Neural progenitor cell (in vitro differentiated cells): ENCODE results near the gene GALNS. TPM values are rescaled to one million over a fixed set of nuclear protein-coding genes. Genes with fewer than 3 reads are reported as not detected.

Experiments used
- DNase-seq: peaks from one replicate; pipeline ENCODE4 v3.0.0-alpha.2; 2016; ENCODE audit warnings: low spot score
- H2AFZ ChIP-seq: fragments of 200-600 bp; sonication (generic); replicated peaks from 2 replicates; pipeline ENCODE4 v1.6.1; 2016; ENCODE audit warnings: antibody characterized with exemption
- H3F3A ChIP-seq: fragments of 200-600 bp; sonication (generic); 2 replicates; pipeline ENCODE4 v1.6.1; 2016; ENCODE audit warnings: antibody characterized with exemption, low read depth
- H3K27ac ChIP-seq: fragments of 200-600 bp; sonication (generic); 2 replicates; pipeline ENCODE4 v1.5.1; 2016; ENCODE audit warnings: mild to moderate bottlenecking
- H3K27me3 ChIP-seq: fragments of 200-600 bp; sonication (generic); 2 replicates; pipeline ENCODE4 v1.6.1; 2016; ENCODE audit warnings: mild to moderate bottlenecking, moderate library complexity
- H3K36me3 ChIP-seq: fragments of 200-600 bp; sonication (generic); 2 replicates; pipeline ENCODE4 v1.5.1; 2016
- H3K4me1 ChIP-seq: fragments of 200-600 bp; sonication (generic); 2 replicates; pipeline ENCODE4 v1.6.1; 2016; ENCODE audit warnings: mixed run types
- H3K4me2 ChIP-seq: fragments of 200-600 bp; sonication (generic); 2 replicates; pipeline ENCODE4 v1.6.1; 2016
- H3K4me3 ChIP-seq: fragments of 200-600 bp; sonication (generic); 2 replicates; pipeline ENCODE4 v1.5.1; 2016
- H3K79me2 ChIP-seq: fragments of 200-600 bp; sonication (generic); 2 replicates; pipeline ENCODE4 v1.6.1; 2016; ENCODE audit warnings: low read depth
- H3K9ac ChIP-seq: fragments of 200-600 bp; sonication (generic); 2 replicates; pipeline ENCODE4 v1.6.1; 2016
- H3K9me3 ChIP-seq: fragments of 200-600 bp; sonication (generic); 2 replicates; pipeline ENCODE4 v1.5.1; 2016; ENCODE audit warnings: low read depth
- H4K20me1 ChIP-seq: fragments of 200-600 bp; sonication (generic); 2 replicates; pipeline ENCODE4 v1.6.1; 2016; ENCODE audit warnings: low read depth
- H3K27ac Mint-ChIP-seq: 3 replicates; pipeline ENCODE4 v1.8.0; 2021; ENCODE audit warnings: mixed read lengths
- H3K27me3 Mint-ChIP-seq: 2 replicates; pipeline ENCODE4 v1.8.0; 2022; ENCODE audit warnings: low read depth, mild to moderate bottlenecking, inconsistent platforms, moderate library complexity, mixed read lengths; ENCODE audit not compliant: insufficient read depth
- H3K36me3 Mint-ChIP-seq: 3 replicates; pipeline ENCODE4 v1.8.0; 2021; ENCODE audit warnings: mixed read lengths
- H3K4me1 Mint-ChIP-seq: 3 replicates; pipeline ENCODE4 v1.8.0; 2021; ENCODE audit warnings: mixed read lengths
- H3K4me3 Mint-ChIP-seq: 3 replicates; pipeline ENCODE4 v1.8.0; 2021; ENCODE audit warnings: mild to moderate bottlenecking, moderate library complexity, mixed read lengths
- H3K9me3 Mint-ChIP-seq: 3 replicates; pipeline ENCODE4 v1.8.0; 2020; ENCODE audit warnings: mixed read lengths
- EZH2 ChIP-seq: fragments of 200-600 bp; sonication (generic); IDR thresholded peaks from 2 replicates; pipeline ENCODE4 v1.6.1; 2017; ENCODE audit warnings: antibody characterized with exemption, mild to moderate bottlenecking, moderate library complexity
- EZH2phosphoT487 ChIP-seq: fragments of 200-600 bp; sonication (generic); IDR thresholded peaks from 2 replicates; pipeline ENCODE4 v1.6.1; 2017; ENCODE audit warnings: antibody characterized with exemption
- total RNA-seq: library from RNA; depleted of rRNA; stranded (reverse); fragments of >200 nt; gene quantifications from 2 replicates; pipeline ENCODE4 v1.2.3, GENCODE V29; 2015; ENCODE audit warnings: low replicate concordance
- TF ChIP-seq, protein P1 (sequence below): fragments of 200-600 bp; sonication (generic); IDR thresholded peaks from 2 replicates; pipeline ENCODE4 v1.5.1; 2017; ENCODE audit warnings: antibody characterized with exemption, mild to moderate bottlenecking

The GALNS gene
- total RNA-seq, 1 donor from 2014 or later: 5.0 TPM

GRCh38 chr16:88777471-88778270 is 79.1 kb downstream of the GALNS start:
- H3K36me3 ChIP-seq: no peaks in the 10 kb centered on the region
- H3K9ac ChIP-seq: no peak overlapping the region
- H4K20me1 ChIP-seq: no peaks in the 10 kb centered on the region
- TF ChIP-seq, protein P1, sequence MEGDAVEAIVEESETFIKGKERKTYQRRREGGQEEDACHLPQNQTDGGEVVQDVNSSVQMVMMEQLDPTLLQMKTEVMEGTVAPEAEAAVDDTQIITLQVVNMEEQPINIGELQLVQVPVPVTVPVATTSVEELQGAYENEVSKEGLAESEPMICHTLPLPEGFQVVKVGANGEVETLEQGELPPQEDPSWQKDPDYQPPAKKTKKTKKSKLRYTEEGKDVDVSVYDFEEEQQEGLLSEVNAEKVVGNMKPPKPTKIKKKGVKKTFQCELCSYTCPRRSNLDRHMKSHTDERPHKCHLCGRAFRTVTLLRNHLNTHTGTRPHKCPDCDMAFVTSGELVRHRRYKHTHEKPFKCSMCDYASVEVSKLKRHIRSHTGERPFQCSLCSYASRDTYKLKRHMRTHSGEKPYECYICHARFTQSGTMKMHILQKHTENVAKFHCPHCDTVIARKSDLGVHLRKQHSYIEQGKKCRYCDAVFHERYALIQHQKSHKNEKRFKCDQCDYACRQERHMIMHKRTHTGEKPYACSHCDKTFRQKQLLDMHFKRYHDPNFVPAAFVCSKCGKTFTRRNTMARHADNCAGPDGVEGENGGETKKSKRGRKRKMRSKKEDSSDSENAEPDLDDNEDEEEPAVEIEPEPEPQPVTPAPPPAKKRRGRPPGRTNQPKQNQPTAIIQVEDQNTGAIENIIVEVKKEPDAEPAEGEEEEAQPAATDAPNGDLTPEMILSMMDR: no peak
- TF ChIP-seq EZH2 (no peak), EZH2phosphoT487 (no peak)
- Mint-ChIP-seq H3K27ac (peak overlapping the region; percentile 29), H3K36me3 (no peaks in the 10 kb centered on the region), H3K4me3 (no peak overlapping the region), H3K9me3 (no peaks in the 10 kb centered on the region), H3K4me1 (peaks cover 42% of the 10 kb centered on the region), H3K27me3 (peaks cover 7% of the 10 kb centered on the region)
- peak overlapping the region; percentile 17 for H2AFZ ChIP-seq
- H3K79me2 ChIP-seq: no peaks in the 10 kb centered on the region
- DNase-seq: peak; percentile 67
- no peak overlapping the region for H3K4me3 ChIP-seq
- H3K4me2 ChIP-seq: peak overlapping the region; percentile 8
- peaks cover 6% of the 10 kb centered on the region for H3F3A ChIP-seq
- H3K27ac ChIP-seq: no peak overlapping the region
- H3K4me1 ChIP-seq: peaks cover 39% of the 10 kb centered on the region
- H3K27me3 ChIP-seq: no peaks in the 10 kb centered on the region
- no peaks in the 10 kb centered on the region for H3K9me3 ChIP-seq

- Histone ChIP-seq H3K4me2 (no peak overlapping the region), H3K27ac (no peak overlapping the region), H3F3A (peaks cover 12% of the 10 kb centered on the region), H3K9ac (no peak overlapping the region), H3K4me3 (no peak overlapping the region), H3K4me1 (peaks cover 46% of the 10 kb centered on the region), H3K27me3 (no peaks in the 10 kb centered on the region), H3K79me2 (no peaks in the 10 kb centered on the region), H4K20me1 (no peaks in the 10 kb centered on the region), H3K36me3 (no peaks in the 10 kb centered on the region), H3K9me3 (no peaks in the 10 kb centered on the region), H2AFZ (no peak overlapping the region)
- H3K27ac Mint-ChIP-seq: no peak overlapping the region
- no peak overlapping the region for H3K4me3 Mint-ChIP-seq
- no peaks in the 10 kb centered on the region for H3K9me3 Mint-ChIP-seq
- H3K36me3 Mint-ChIP-seq: no peaks in the 10 kb centered on the region
- H3K4me1 Mint-ChIP-seq: peaks cover 44% of the 10 kb centered on the region
- no peak for DNase-seq
- H3K27me3 Mint-ChIP-seq: peaks cover 5% of the 10 kb centered on the region
- TF ChIP-seq, protein P1: no peak
- TF ChIP-seq EZH2: no peak
- no peak for TF ChIP-seq EZH2phosphoT487
These were observed 80.9 kb downstream of the GALNS start for GRCh38 chr16:88775825-88776224.

GRCh38 chr16:88774544-88775393 is 82.0 kb downstream of the GALNS start:
- peaks cover 6% of the 10 kb centered on the region for H4K20me1 ChIP-seq
- Mint-ChIP-seq H3K9me3 (no peaks in the 10 kb centered on the region), H3K4me3 (no peak overlapping the region), H3K4me1 (peaks cover 42% of the 10 kb centered on the region), H3K27me3 (peaks cover 5% of the 10 kb centered on the region), H3K36me3 (no peaks in the 10 kb centered on the region), H3K27ac (no peak overlapping the region)
- H3F3A ChIP-seq: peaks cover 21% of the 10 kb centered on the region
- no peak overlapping the region for H3K27ac ChIP-seq
- no peak overlapping the region for H3K4me3 ChIP-seq
- no peak overlapping the region for H3K4me2 ChIP-seq
- H3K9me3 ChIP-seq: no peaks in the 10 kb centered on the region
- TF ChIP-seq EZH2: no peak
- no peak for TF ChIP-seq EZH2phosphoT487
- TF ChIP-seq, protein P1: no peak
- H3K36me3 ChIP-seq: no peaks in the 10 kb centered on the region
- H3K27me3 ChIP-seq: no peaks in the 10 kb centered on the region
- peaks cover 56% of the 10 kb centered on the region for H3K4me1 ChIP-seq
- H3K79me2 ChIP-seq: no peaks in the 10 kb centered on the region
- no peak overlapping the region for H3K9ac ChIP-seq
- H2AFZ ChIP-seq: no peak overlapping the region
- DNase-seq: no peak
